Coronary artery (tissue), 2 donors: Measurements from ENCODE around the gene SNAP47.

Source experiments
- DNase-seq: peaks from one replicate; pipeline ENCODE4 v3.0.0-alpha.2; 2017; ENCODE audit warnings: low spot score
- H3K27ac ChIP-seq, 2 donors: fragments of 200-600 bp; sonication (generic); one replicate each; pipeline ENCODE4 v1.5.1; 2016 to 2019
- H3K4me3 ChIP-seq: fragments of 200-600 bp; sonication (generic); 2 replicates; pipeline ENCODE4 v1.5.1; 2016; ENCODE audit warnings: mild to moderate bottlenecking, moderate library complexity
- CTCF ChIP-seq: fragments of 200-600 bp; sonication (generic); IDR thresholded peaks from one replicate; pipeline ENCODE4 v1.5.1; 2019; ENCODE audit warnings: antibody characterized with exemption

SNAP47 gene

GRCh38 chr1:227766015-227766634 lies 30.9 kb downstream of the SNAP47 start:
- H3K27ac ChIP-seq: no peak overlapping the region
- DNase-seq: no peak
- no peak for TF ChIP-seq CTCF

GRCh38 chr1:227766653-227767277 lies 31.5 kb downstream of the SNAP47 start:
- TF ChIP-seq CTCF: no peak
- DNase-seq: no peak
- Histone ChIP-seq H3K4me3 (no peak overlapping the region), H3K27ac (no peak overlapping the region)

More at GRCh38 chr1:227766015-227766634, 30.9 kb downstream of the SNAP47 start:
- H3K4me3 ChIP-seq: no peak overlapping the region

GRCh38 chr1:227767401-227768124 lies 32.3 kb downstream of the SNAP47 start:
- Histone ChIP-seq H3K4me3 (no peak overlapping the region), H3K27ac (no peak overlapping the region)
- TF ChIP-seq CTCF: no peak
- no peak for DNase-seq

GRCh38 chr1:227768125-227768439 lies 32.8 kb downstream of the SNAP47 start:
- TF ChIP-seq CTCF: no peak
- H3K4me3 ChIP-seq: no peak overlapping the region
- no peak overlapping the region for H3K27ac ChIP-seq
- DNase-seq: no peak

GRCh38 chr1:227768640-227769039 lies 33.4 kb downstream of the SNAP47 start:
- Histone ChIP-seq H3K4me3 (no peak overlapping the region), H3K27ac (no peak overlapping the region)
- no peak for TF ChIP-seq CTCF
- DNase-seq: no peak

GRCh38 chr1:227769047-227769935 lies 34.1 kb downstream of the SNAP47 start:
- no peak overlapping the region for H3K27ac ChIP-seq
- H3K4me3 ChIP-seq: no peak overlapping the region
- no peak for TF ChIP-seq CTCF
- DNase-seq: no peak
